Epithelial cell of prostate (primary cell): ENCODE data around the gene RPS18.

ENCODE experiments used
- DNase-seq: peaks from one replicate; pipeline ENCODE4 v3.0.0-alpha.2; 2011; ENCODE audit warnings: low read depth, low spot score
- H3K27ac ChIP-seq: fragments of 450-650 bp; 2 replicates; pipeline ENCODE4 v1.5.1; 2017; ENCODE audit warnings: mild to moderate bottlenecking

RPS18 gene

DNA sequence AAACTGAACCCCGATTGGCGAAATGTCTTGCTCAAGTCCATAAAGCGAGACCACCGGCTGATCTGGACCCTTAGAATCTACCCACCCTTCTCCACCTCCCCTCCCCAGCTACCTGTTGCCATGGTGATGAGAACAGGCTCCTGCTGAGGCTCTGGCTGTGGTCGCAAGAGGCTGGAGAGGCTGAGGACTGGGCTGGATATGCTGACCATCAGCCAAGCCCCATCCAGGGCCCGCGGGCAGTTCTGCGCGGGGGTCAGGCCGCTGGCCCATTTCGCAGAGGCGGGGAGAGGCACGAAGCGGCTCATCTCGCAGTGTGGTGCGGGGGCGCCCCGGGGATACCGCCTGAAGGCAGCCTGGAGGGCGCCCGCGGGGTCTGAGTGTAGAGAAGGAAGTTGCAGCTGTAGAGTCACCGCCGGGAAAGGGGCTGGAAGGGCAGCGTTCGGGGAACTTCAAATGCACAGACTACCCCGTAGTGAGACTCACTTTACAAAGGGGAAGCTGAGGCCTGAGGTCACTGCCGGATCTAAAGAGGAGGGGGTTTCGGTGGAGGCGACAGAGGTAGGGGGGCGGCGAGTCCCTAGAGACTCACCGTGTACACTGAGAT is 41.3 kb downstream of the RPS18 start:
- no peak for DNase-seq
- peak overlapping the region; percentile 89 for H3K27ac ChIP-seq

DNA sequence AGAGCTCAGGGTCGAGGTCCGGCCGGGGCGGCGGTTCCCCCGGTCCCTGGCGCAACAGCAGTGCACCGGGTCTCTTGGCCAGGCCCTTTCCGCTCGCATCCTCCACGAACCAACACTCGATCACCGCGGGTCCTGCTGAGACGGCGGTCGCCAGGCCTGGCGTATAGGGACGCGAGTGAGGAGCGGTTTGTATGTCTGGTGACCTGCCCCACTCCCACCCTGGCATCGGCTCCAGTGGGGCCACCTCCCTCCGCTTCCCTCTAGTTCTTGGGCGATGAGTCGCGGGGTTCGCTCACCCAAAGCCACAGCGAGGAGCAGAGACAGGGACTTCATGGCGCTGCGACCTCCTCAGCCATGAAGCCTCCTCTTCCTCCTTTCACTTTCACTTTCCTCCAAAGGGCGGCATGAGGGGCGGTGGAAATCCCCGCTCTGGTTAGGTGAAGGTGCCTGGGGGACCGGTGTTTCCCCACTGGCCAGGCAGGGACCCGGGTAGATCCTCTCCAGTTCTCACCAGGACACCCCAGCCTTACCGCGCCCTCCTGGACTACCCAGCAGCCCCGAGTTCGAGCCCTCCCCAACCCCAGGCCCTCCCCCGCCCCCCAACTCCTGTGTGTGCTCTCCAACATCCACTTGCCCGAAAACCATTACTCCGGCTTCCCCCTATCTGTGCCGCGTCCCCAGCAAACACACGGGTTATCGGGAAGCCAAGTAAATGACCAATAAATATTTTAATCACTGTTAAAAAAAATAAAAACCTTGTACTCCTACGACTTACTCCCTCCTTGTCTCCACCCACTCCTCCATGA is 42.0 kb downstream of the RPS18 start, which contains the start of gene TAPBP:
Gene TAPBP (minus strand): TSS at position 370 of the 806 bp plus-strand sequence. CDS start 37 bp downstream, at position 333.
- no peak for DNase-seq
- peak within 1 kb of the TSS; percentile 89 for H3K27ac ChIP-seq

DNA sequence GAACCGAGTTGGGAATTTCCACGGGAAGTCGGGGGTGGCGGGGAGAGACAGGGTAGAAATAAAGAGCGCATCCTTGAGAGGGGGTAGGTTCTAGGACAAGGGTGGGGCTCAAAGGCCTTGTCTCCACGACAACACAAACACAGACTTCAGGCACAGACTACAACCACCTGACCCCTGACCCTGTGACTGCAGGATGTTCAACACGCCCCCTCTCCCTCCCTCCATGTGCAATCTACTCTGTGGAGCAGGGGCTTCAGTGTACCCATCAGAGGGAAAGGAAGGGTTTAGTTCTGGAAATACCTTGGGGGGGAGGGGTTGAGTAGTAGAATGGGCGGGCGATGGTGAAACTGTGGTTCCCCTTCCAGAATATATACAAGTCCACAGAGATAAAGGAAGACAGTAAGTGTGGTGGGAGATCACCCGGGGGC is 42.7 kb downstream of the RPS18 start:
- peak overlapping the region; percentile 89 for H3K27ac ChIP-seq
- DNase-seq: no peak

DNA sequence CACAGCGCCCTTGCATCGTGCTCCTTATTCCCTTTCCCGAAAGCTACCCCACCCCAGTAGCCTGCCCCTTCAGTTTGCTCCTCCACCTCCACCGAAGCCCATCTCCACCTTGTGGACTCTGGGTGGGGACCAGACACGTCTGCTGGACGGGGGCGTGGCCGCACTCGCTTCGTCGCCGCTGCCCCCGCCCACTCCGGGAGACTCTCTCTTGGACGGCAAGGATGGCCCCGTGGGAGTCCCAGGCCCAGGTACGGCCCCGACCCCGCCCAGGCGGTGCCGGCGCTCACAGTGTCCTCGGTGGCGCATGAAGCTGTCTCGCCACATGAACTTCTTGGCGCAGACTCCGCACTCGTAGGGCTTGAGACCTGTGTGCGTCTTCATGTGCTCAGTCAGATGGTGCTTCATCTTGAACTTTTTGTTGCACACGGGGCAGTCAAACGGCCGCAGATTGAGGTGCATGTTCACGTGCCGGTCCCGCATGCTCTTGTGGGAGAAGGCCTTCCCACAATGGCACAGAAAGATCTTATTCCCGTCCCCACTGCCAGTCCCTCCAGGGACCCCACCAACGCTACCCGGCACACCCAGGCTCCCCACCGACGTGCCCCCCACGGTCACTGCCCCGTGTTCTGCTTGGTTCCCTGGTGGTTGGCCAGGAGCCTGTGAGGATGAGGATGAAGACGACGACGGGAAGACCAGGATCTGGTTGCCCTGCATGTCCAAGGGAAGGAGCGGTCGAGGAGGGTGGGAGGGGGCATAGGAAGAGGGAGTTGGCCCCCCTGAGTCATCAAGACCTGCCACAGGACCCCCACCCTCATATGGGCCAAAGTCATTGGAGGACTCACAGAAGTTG is 43.3 kb downstream of the RPS18 start:
- peak overlapping the region; percentile 89 for H3K27ac ChIP-seq
- DNase-seq: no peak

DNA sequence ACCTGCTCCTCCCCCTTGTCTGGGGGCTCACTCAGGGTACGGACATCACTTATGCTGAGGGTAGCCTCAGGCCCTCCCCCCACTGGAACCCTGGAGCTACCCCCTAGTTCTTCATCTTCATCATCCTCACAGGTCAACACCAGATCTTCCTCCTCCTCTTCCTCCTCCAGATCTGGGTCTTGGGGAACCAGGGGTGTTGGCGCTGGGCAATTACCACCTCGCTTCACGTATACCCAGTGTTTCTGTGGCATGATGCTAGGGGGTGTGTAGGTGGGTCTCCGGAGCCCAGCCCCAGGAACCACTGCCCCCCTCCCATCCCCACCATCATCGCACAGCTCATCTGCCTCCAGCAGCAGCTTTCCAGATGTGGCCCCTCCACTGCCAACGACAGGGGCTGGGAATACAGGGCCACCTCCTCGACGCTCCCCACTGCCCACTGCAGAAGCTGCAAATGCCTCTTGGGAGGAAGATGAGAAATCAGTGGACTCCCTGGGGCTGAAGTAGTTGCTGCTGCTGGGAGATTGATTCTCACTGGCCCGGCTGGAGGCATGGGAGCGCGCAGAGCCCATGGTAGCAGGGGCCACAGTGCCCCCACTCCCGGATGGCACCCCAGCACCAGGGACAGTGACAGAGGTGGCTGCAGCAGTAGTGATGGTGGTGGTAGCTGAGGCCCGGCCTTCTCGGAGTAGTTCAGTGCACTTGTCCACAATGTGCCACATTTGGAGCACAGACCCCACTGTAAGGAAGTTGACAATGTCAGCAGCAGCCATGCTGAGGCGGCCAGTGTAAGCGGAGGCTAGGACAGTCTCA is 44.1 kb downstream of the RPS18 start:
- no peak overlapping the region for H3K27ac ChIP-seq
- DNase-seq: no peak

DNA sequence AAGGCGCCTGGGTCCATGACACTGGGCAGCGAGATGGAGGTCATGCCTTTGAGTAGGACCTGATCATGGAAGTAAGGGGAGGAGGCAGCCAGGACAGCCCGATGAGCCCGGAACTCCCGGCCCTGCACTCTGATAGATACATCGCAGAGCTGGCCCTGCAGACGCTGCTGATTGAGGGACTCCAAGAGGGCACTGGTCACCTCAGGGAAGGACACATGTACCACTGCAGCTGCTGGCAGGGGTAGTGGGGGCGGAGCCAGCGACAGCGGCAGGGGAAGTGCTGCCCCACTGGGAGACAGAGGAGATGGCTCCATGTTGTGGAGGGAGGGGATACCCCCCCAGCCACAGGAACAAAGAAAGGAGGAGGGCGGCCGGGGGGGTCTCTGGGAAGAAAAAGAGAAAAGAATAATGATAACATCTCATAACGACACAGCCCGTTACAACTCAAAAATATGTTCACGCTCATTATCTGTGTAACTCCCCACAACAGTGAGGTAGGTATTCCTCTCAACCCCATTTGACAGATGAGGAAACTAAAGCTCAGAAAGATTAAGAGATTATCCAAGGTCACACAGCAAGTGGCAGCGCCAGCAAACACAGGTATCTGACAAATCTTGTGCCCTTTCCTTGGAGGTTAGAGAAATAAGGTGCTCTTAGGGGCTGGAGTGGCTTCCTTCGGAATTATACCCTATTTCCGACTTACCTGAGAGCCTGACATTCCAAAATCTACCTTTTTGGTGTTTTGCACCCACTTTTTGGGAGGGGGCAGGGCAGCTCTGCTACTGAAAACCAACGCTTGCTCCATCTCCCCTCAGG is 44.9 kb downstream of the RPS18 start:
- DNase-seq: no peak
- peak overlapping the region; percentile 75 for H3K27ac ChIP-seq

DNA sequence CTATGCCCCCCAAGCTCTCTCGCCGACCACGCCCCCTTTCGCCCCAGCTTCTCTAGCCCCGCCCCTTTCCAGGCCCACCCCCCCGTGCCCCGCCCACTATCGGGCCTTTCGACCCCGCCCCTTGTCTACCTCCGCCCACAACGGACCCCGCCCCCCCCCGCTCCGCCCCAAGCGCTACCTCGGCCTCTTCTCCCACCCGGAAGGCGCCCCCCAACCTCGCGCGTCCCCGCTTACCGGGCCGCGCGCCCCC is 45.5 kb downstream of the RPS18 start:
- no peak for DNase-seq
- peak overlapping the region; percentile 75 for H3K27ac ChIP-seq

DNA sequence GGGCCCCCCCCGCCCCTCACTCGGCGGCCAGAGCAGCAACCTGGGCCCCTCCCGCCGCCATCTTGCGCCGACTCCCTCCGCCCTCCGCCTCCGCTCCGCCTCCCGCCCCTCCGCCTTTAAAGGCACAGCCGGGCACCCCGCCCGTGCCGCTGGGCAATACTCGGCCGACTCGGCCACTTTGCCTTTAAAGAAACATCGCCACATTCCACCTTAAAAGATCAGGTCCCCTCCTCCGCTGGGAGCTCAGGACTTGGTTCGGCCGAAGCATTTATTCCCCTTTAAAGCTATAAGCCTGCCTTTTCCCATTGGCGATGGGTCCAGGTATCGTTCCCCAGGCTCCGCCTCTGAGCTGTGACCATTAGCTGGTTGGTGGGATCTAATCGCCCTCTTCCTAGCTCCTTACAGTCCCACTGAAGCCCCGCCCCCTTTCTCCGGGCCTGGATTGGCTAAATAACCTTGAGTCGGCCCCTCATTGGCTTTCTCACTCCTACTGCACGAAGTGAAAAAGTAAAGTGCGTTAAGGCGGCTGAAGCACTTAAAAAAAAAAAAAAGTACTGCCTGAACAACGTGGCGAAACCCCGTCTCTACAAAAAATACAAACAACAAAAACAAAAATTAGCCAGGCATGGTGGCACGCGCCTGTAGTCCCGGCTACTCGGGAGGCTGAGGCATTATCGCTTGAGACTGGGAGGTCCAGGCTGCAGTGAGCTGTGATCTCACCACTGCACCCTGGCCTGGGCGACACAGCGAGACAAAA is 46.0 kb downstream of the RPS18 start, which contains the start of gene ZBTB22:
Gene ZBTB22 (minus strand): TSS at position 76 of the 757 bp plus-strand sequence. CDS start 828 bp downstream, outside the sequence.
- H3K27ac ChIP-seq: peak within 1 kb of the TSS; percentile 75
- peak; percentile 92 for DNase-seq

DNA sequence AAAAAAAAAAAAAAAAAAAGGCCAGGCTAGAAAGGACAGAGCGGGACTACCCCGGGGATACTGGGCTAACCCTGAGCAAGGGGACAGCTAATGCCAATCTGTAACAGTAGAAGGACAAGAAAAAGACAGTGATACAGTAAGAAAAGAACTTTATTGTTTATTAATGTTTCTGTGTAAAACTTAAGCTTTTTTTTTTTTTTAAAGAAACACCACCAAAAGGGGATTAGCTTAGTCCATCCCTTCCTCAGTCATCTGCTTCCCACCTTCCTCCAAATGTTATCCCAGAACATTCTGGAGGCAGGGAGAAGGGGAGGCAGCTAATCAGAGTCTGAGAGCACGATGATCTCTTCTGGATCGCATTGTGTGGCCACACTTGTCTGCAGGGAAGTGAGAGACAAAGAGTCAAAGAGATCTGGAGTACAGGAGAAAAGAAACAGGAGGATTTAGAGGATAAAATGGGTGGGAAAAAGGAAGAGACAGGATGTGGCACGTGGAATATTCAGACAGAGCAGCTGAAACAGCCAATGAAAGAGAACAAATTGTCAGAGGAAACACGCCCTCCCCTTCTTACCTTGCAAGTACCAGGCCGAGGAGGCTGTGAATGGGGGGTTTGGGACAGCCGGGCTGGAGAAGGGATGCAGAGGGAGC is 46.7 kb downstream of the RPS18 start:
- DNase-seq: no peak
- peak overlapping the region; percentile 75 for H3K27ac ChIP-seq

DNA sequence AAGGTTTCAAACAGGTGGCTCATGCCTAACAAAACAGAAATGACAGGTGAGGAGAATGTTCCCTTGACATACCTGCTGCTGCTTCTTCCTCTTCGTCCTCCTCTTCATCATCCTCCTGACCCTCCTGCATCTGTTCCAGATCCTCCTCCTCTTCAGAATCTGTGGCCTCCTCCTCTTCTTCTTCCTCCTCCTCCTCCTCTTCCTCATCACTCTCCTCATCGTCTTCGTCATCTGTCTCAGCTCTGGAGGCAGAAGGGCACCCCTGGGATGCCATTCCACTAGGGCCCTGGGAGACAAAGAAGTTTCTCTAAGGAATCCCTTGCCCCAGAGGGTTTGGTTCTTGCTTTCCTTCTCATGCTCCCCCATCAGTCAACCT is 48.1 kb downstream of the RPS18 start:
- H3K27ac ChIP-seq: peak overlapping the region; percentile 82

DNA sequence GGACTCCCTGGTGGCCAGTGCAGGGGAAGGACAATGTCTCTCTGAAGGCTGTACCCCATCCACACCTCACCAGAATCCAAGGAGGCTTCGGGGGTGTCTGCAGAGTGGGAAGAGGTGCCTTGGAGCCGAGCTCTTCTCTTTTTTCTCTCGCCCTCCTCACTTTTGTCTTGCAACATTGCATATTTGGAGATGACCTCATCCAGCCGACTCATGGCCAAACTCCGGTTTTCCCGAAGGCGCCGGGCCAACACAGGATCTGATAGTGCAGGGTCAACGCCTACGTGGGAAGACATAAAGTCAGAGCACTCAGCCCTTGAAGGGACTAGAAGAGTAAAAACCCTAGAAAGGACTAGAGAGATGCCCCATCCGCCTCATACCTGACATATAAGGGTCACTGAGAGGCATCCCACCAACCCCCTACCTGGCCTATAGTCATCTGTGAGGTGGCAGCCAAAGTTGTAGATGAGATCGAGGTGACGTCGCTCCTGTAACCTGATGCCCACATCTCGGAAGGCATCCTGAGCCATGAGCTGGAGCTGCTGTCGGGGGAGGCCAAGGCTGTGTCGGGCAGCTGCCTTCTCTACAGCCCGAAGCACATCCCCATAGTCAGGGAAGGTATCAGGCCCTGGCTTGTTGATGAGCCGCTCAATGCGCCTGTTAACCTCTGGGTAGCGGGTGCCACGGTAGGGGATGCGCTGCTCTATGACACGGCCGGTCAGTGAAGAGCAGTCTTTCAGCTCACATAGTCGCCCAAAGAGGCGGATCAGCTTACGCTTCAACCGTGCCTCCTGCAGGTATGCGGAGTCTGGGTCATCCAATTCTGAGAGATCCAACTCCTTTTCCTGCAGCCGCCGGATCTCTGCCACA is 48.7 kb downstream of the RPS18 start:
- DNase-seq: no peak
- peak overlapping the region; percentile 82 for H3K27ac ChIP-seq

More for the DNA sequence above, 48.1 kb downstream of the RPS18 start:
- DNase-seq: no peak

DNA sequence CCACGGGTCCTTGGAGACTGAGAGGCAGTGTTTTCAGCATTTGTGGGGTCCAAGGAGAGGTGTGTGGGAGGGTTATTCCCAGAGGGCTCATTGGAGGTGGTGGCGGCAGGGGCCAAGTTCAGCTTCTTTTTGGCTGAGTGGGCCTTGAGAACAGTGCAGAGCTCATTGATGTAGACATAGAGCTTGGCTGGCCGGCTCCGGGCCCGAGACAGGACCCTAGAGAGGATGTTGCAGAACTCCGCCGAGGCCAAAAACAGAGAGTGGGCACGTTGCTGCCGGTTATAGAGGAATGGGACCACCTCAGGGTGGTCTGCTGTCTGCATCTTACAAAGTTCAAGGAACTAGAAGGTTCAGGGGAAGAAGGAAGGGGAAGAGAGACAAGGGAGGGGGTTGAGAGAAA is 49.4 kb downstream of the RPS18 start:
- DNase-seq: no peak
- H3K27ac ChIP-seq: peak overlapping the region; percentile 82

DNA sequence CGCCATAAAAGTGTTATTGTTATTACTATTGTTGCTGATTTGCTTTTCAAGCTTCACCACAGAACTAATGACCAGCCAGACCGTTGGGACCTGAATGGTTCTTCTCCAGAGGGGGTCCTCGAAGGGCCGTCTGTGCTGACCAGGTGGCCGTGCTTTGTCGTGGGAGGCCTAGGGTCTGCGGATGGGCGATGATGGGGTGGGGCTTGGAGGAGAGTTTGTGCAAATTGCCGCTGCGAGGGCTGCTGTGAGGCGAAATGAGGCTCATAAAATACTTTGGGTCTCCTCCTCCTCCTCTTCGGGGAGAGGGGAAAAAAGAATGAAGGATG is 51.7 kb downstream of the RPS18 start:
- DNase-seq: no peak
- peak overlapping the region; percentile 82 for H3K27ac ChIP-seq

DNA sequence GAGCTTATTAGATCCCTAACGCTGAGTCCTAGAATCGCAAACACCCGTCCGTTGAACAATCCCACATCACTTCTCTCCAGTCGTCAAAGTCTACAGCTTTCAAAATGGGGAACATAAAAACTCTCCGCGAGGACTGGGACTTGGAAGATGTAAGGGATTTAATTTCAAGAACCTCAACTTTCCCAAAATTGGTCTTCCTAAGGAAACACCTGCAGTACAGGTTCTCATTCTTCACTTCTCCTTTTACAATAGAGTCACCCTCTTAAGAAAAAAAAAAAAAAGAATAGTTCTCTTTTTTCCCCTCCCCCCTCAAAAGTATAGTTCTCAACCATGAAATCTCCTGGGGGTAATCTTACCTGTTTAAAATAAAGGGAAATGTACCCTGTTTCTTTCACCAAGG is 52.2 kb downstream of the RPS18 start:
- DNase-seq: no peak

More for the DNA sequence above, 52.2 kb downstream of the RPS18 start:
- no peak overlapping the region for H3K27ac ChIP-seq
